Tibial artery (tissue), 4 donors: ENCODE results near the gene NOL4L.

Source experiments
- DNase-seq, 2 donors: peaks; one replicate each; pipeline ENCODE4 v3.0.0-alpha.2; 2019
- H3K27ac ChIP-seq, 2 donors: fragments of 200-600 bp; sonication (generic) in 1 of 2; 1 replicate in 1 of 2; 2 replicates in 1 of 2; pipeline ENCODE4 v1.5.1; 2018 to 2019; ENCODE audit warnings: mild to moderate bottlenecking in 1 of 2
- H3K27me3 ChIP-seq, 2 donors: fragments of 200-600 bp; sonication (generic) in 1 of 2; one replicate each; pipeline versions ENCODE4 v1.5.1 to v1.6.0; 2016 to 2019
- H3K36me3 ChIP-seq, 3 donors: fragments of 200-600 bp; sonication (generic) in 2 of 3; one replicate each; pipeline ENCODE4 v1.5.1; 2016 to 2019; ENCODE audit warnings: mild to moderate bottlenecking in 2 of 3
- H3K4me1 ChIP-seq, 4 donors: fragments of 200-600 bp; sonication (generic) in 2 of 4; 1 replicate in 3 of 4; 2 replicates in 1 of 4; pipeline ENCODE4 v1.5.1; 2016 to 2019
- H3K4me3 ChIP-seq, 2 donors: fragments of 200-600 bp; sonication (generic) in 1 of 2; 1 replicate in 1 of 2; 2 replicates in 1 of 2; pipeline ENCODE4 v1.5.1; 2018 to 2019; ENCODE audit warnings: mild to moderate bottlenecking in 2 of 2
- H3K9me3 ChIP-seq, 3 donors: fragments of 200-600 bp; sonication (generic) in 1 of 3; one replicate each; pipeline ENCODE4 v1.5.1; 2016 to 2019
- CTCF ChIP-seq, 2 experiments: fragments of 200-600 bp in 1 of 2; fragments of 450-650 bp in 1 of 2; IDR thresholded peaks; one replicate each; pipeline ENCODE4 v1.5.1; 2017 to 2019; ENCODE audit warnings: antibody characterized with exemption in 2 of 2, mild to moderate bottlenecking in 1 of 2, moderate library complexity in 1 of 2
- intact Hi-C: fragments of 100-400 bp; cut with DNase I; formaldehyde crosslinking; loops from one replicate; pipeline ENCODE4 v1.15.0; 2023; ENCODE audit warnings: low total_unique reads

Gene NOL4L

GRCh38 chr20:32576560-32576959 is 8.6 kb downstream of the NOL4L start:
- intact Hi-C loops: no loop called here
- H3K27me3 ChIP-seq: peaks cover 0 to 26% of the 10 kb centered on the region in 2 donors
- DNase-seq: no peak
- no peaks in the 10 kb centered on the region for H3K36me3 ChIP-seq
- no peaks in the 10 kb centered on the region for H3K4me1 ChIP-seq
- H3K27ac ChIP-seq: no peak overlapping the region
- H3K4me3 ChIP-seq: no peak overlapping the region
- no peaks in the 10 kb centered on the region for H3K9me3 ChIP-seq
- no peak for TF ChIP-seq CTCF (IDR thresholded peaks at IDR 0.05)

DNA sequence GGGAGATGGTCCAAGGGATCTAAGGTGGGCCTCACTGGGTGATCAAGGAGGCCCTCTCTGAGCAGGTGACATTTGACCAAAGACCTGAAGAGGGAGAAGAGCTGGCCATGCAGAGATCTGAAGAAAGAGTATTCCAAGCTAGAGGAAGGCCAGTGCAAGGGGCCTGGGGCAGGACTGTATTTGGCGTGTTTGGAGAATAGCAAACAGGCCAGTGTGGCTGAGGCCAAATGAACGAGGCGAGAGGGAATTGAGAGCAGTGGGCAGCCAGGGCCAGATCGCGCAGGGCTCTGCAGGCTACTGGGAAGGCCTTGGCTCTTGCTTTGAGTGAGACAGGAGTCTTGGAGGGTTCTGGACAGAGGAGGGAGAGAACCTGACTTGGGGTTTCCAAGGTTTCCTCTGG is 9.3 kb downstream of the NOL4L start:
- Histone ChIP-seq H3K9me3 (no peaks in the 10 kb centered on the region), H3K27ac (no peak overlapping the region), H3K36me3 (no peaks in the 10 kb centered on the region), H3K4me3 (no peak overlapping the region), H3K27me3 (peaks cover 0 to 26% of the 10 kb centered on the region in 2 donors), H3K4me1 (no peaks in the 10 kb centered on the region)
- no peak for TF ChIP-seq CTCF (IDR thresholded peaks at IDR 0.05)
- no peak for DNase-seq
- intact Hi-C loops: no loop called here

DNA sequence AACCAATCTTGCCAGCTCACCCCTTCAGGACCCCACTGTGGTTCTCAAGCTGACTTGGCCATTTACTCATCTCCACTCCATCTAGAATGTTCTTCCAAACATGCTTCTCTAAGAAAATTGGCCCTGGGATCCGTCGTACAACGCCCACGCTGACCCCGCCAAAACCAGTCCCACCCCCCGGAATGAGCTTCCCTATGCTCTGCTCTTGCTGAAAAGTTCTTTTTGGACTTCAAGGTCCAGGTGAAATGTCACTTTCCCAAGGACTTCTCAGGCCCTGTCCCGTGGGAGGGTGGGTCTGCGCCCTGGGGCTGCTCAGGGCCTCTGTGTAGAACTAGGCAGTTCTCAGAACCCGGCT is 9.9 kb downstream of the NOL4L start:
- intact Hi-C loops: no loop called here
- no peaks in the 10 kb centered on the region for H3K4me1 ChIP-seq
- DNase-seq: no peak
- H3K9me3 ChIP-seq: no peaks in the 10 kb centered on the region
- H3K36me3 ChIP-seq: no peaks in the 10 kb centered on the region
- H3K27ac ChIP-seq: no peak overlapping the region
- H3K27me3 ChIP-seq: peaks cover 0 to 26% of the 10 kb centered on the region in 2 donors
- no peak for TF ChIP-seq CTCF (IDR thresholded peaks at IDR 0.05)
- no peak overlapping the region for H3K4me3 ChIP-seq

GRCh38 chr20:32574296-32575226 is 10.6 kb downstream of the NOL4L start:
- intact Hi-C loops: no loop called here
- Histone ChIP-seq H3K4me1 (no peaks in the 10 kb centered on the region), H3K27me3 (peaks cover 0 to 26% of the 10 kb centered on the region in 2 donors), H3K27ac (no peak overlapping the region), H3K36me3 (no peaks in the 10 kb centered on the region), H3K4me3 (no peak overlapping the region), H3K9me3 (no peaks in the 10 kb centered on the region)
- TF ChIP-seq CTCF (IDR thresholded peaks at IDR 0.05): no peak
- no peak for DNase-seq

GRCh38 chr20:32573167-32573851 is 11.8 kb downstream of the NOL4L start:
- H3K4me1 ChIP-seq: no peaks in the 10 kb centered on the region
- peaks cover 0 to 26% of the 10 kb centered on the region in 2 donors for H3K27me3 ChIP-seq
- H3K4me3 ChIP-seq: no peak overlapping the region
- no peak for DNase-seq
- intact Hi-C loops: no loop called here
- H3K27ac ChIP-seq: no peak overlapping the region
- no peak for TF ChIP-seq CTCF (IDR thresholded peaks at IDR 0.05)
- no peaks in the 10 kb centered on the region for H3K9me3 ChIP-seq
- no peaks in the 10 kb centered on the region for H3K36me3 ChIP-seq
